ENCODE data around the gene RELT. TPM values are rescaled to one million over a fixed set of nuclear protein-coding genes. Genes with fewer than 3 reads are reported as not detected.

The RELT gene
- total and polyA plus RNA-seq, 10 donors: 13.5 to 79.8 (median 39.5) TPM

- 68 to 93% (median 80%) methylated on average over 1 of the region's 1 CpG for WGBS, 5 donors
- Histone ChIP-seq H3K36me3 (peaks cover 0 to 76% (median 28%) of the 10 kb centered on the region in 6 donors), H3K27me3 (replicated peaks in 1 of 7) (no peaks in the 10 kb centered on the region), H3K4me1 (peaks cover 0 to 26% (median 7%) of the 10 kb centered on the region in 6 donors), H3K4me3 (no peak overlapping the region), H3K27ac (no peak overlapping the region), H3K9me3 (no peaks in the 10 kb centered on the region)
- no peak for TF ChIP-seq POLR2A (IDR thresholded peaks at IDR 0.05)
- peak in 2 of 11 experiments; percentile 20 to 39 for TF ChIP-seq CTCF (IDR thresholded peaks at IDR 0.05 in 8 of 11, conservative IDR thresholded peaks at IDR 0.05 in 3 of 11)
- intact Hi-C loops (cut with DNase I; ENCODE audit: low total_unique reads): no loop called here
- DNase-seq: no peak
Observed at GRCh38 chr11:73402834-73403185, 26.6 kb downstream of the RELT start.

GRCh38 chr11:73403541-73403940 lies 27.3 kb downstream of the RELT start:
- Histone ChIP-seq H3K27ac (peak overlapping the region in 3 of 8 donors; percentile 23 to 49 (median 40)), H3K4me1 (peaks cover 0 to 26% (median 7%) of the 10 kb centered on the region in 6 donors), H3K36me3 (peaks cover 0 to 76% (median 23%) of the 10 kb centered on the region in 6 donors), H3K4me3 (no peak overlapping the region), H3K27me3 (replicated peaks in 1 of 7) (no peaks in the 10 kb centered on the region), H3K9me3 (no peaks in the 10 kb centered on the region)
- no peak for DNase-seq
- TF ChIP-seq POLR2A (IDR thresholded peaks at IDR 0.05) (no peak), POLR2AphosphoS5 (IDR thresholded peaks at IDR 0.05) (peak in 1 of 3 donors; percentile 4)
- 92 to 96% (median 93%) methylated on average over 5 of the region's 5 CpGs for WGBS, 5 donors
- intact Hi-C loops (cut with DNase I; ENCODE audit: low total_unique reads): no loop called here

- 39 to 71% (median 44%) methylated on average over 4 of the region's 4 CpGs for WGBS, 5 donors
- intact Hi-C loops (cut with DNase I; ENCODE audit: low total_unique reads): no loop called here
- Histone ChIP-seq H3K36me3 (peaks cover 0 to 76% (median 23%) of the 10 kb centered on the region in 6 donors), H3K4me1 (peaks cover 0 to 26% (median 7%) of the 10 kb centered on the region in 6 donors), H3K4me3 (no peak overlapping the region), H3K27me3 (replicated peaks in 1 of 7) (no peaks in the 10 kb centered on the region), H3K9me3 (no peaks in the 10 kb centered on the region), H3K27ac (peak overlapping the region in 3 of 8 donors; percentile 23 to 49 (median 40))
- TF ChIP-seq CTCF (IDR thresholded peaks at IDR 0.05 in 8 of 11, conservative IDR thresholded peaks at IDR 0.05 in 3 of 11) (peak in 10 of 11 experiments; percentile 22 to 65 (median 48)), POLR2AphosphoS5 (IDR thresholded peaks at IDR 0.05) (peak in 1 of 3 donors; percentile 51), POLR2A (IDR thresholded peaks at IDR 0.05) (no peak)
- DNase-seq: peak; percentile 77
Observed at GRCh38 chr11:73404048-73404447, 27.8 kb downstream of the RELT start.

- Histone ChIP-seq H3K4me3 (no peak overlapping the region), H3K4me1 (peaks cover 0 to 26% (median 7%) of the 10 kb centered on the region in 6 donors), H3K36me3 (peaks cover 0 to 76% (median 29%) of the 10 kb centered on the region in 6 donors), H3K9me3 (no peaks in the 10 kb centered on the region), H3K27me3 (replicated peaks in 1 of 7) (no peaks in the 10 kb centered on the region), H3K27ac (peak overlapping the region in 3 of 8 donors; percentile 23 to 49 (median 40))
- intact Hi-C loops (cut with DNase I; ENCODE audit: low total_unique reads): no loop called here
- WGBS, 5 donors: 80 to 93% (median 90%) methylated on average over 5 of the region's 5 CpGs
- DNase-seq: no peak
- TF ChIP-seq POLR2AphosphoS5 (IDR thresholded peaks at IDR 0.05) (peak in 1 of 3 donors; percentile 38), CTCF (IDR thresholded peaks at IDR 0.05 in 8 of 11, conservative IDR thresholded peaks at IDR 0.05 in 3 of 11) (no peak)
Observed at GRCh38 chr11:73404506-73405145, 28.4 kb downstream of the RELT start.

Data from spleen (tissue), 11 donors.